GM12865 (cell line): ENCODE data around the gene SGTA.

Experiments
- DNase-seq: peaks from one replicate; pipeline ENCODE4 v3.0.0; 2010; ENCODE audit warnings: low read depth
- H3K4me3 ChIP-seq: 2 replicates; pipeline ENCODE4 v1.5.1; 2011; ENCODE audit warnings: mild to moderate bottlenecking, low read depth, low read length, control low read depth
- CTCF ChIP-seq: IDR thresholded peaks from 2 replicates; pipeline ENCODE4 v1.5.1; 2011; ENCODE audit warnings: low read length, control low read depth, low read depth, inconsistent platforms; ENCODE audit not compliant: insufficient read depth; ENCODE audit errors: missing control alignments

SGTA gene

GRCh38 chr19:2739602-2740313 is 43.3 kb downstream of the SGTA start, which contains the start of gene SLC39A3:
TSS of gene SLC39A3 (minus strand) at chr19:2740017. CDS start at chr19:2737257, 2,760 bp downstream.
- no peak for TF ChIP-seq CTCF
- peak within 1 kb of the TSS; percentile 100 for H3K4me3 ChIP-seq
- peak; percentile 100 for DNase-seq

- no peak for DNase-seq
- no peak overlapping the region for H3K4me3 ChIP-seq
- no peak for TF ChIP-seq CTCF
Observed at GRCh38 chr19:2736550-2737190, 46.4 kb downstream of the SGTA start.

- no peak overlapping the region for H3K4me3 ChIP-seq
- no peak for TF ChIP-seq CTCF
- no peak for DNase-seq
Observed at GRCh38 chr19:2735374-2735773, 47.7 kb downstream of the SGTA start.

- H3K4me3 ChIP-seq = no peak overlapping the region
- TF ChIP-seq CTCF = no peak
- no peak for DNase-seq
Observed at GRCh38 chr19:2734589-2735288, 48.3 kb downstream of the SGTA start.

- TF ChIP-seq CTCF = no peak
- no peak for DNase-seq
- H3K4me3 ChIP-seq = no peak overlapping the region
Observed at GRCh38 chr19:2733930-2734588, 49.0 kb downstream of the SGTA start.

GRCh38 chr19:2732883-2733282 is 50.2 kb downstream of the SGTA start:
- no peak for TF ChIP-seq CTCF
- no peak for DNase-seq
- no peak overlapping the region for H3K4me3 ChIP-seq
